T1000 (cell line): ENCODE results near the gene LBHD2.

Experiments
- DNase-seq: peaks from one replicate; lab custom pipeline; 2025; ENCODE audit warnings: mixed read lengths; lab: John Stamatoyannopoulos, UW

Gene LBHD2

GRCh38 chr14:103091041-103091882 is 7.3 kb downstream of the LBHD2 start:
- DNase-seq, result no peak

GRCh38 chr14:103091883-103092222 is 7.8 kb downstream of the LBHD2 start:
- DNase-seq, result no peak

- no peak for DNase-seq
These were observed 9.9 kb downstream of the LBHD2 start for GRCh38 chr14:103093856-103094405.

- DNase-seq, result no peak
These were observed 10.6 kb downstream of the LBHD2 start, which contains the start of gene EXOC3L4 for GRCh38 chr14:103094406-103095209. Gene EXOC3L4 (plus strand): TSS chr14:103094725. CDS start chr14:103100220, 5,495 bp downstream.

- DNase-seq, result no peak
These were observed 11.3 kb downstream of the LBHD2 start for GRCh38 chr14:103095210-103095778.

- DNase-seq, result no peak
These were observed 12.4 kb downstream of the LBHD2 start for GRCh38 chr14:103096387-103096786.

GRCh38 chr14:103097244-103097993 is 13.4 kb downstream of the LBHD2 start:
- no peak for DNase-seq

- DNase-seq, result no peak
These were observed 14.3 kb downstream of the LBHD2 start for GRCh38 chr14:103097994-103098957.

GRCh38 chr14:103099081-103099732 is 15.2 kb downstream of the LBHD2 start:
- no peak for DNase-seq

GRCh38 chr14:103099733-103100280 is 15.8 kb downstream of the LBHD2 start:
- no peak for DNase-seq

- DNase-seq, result no peak
These were observed 16.5 kb downstream of the LBHD2 start for GRCh38 chr14:103100281-103101121.

GRCh38 chr14:103101257-103101962 is 17.4 kb downstream of the LBHD2 start:
- no peak for DNase-seq

- no peak for DNase-seq
These were observed 18.1 kb downstream of the LBHD2 start for GRCh38 chr14:103101963-103102688.

- DNase-seq, result no peak
These were observed 18.8 kb downstream of the LBHD2 start for GRCh38 chr14:103102689-103103260.

GRCh38 chr14:103103461-103104388 is 19.7 kb downstream of the LBHD2 start:
- DNase-seq, result no peak

GRCh38 chr14:103104389-103104653 is 20.3 kb downstream of the LBHD2 start:
- DNase-seq, result no peak
